ENCODE results near the gene CHSY1. TPM values are rescaled to one million over a fixed set of nuclear protein-coding genes. Genes with fewer than 3 reads are reported as not detected.
A peak's percentile ranks its signal among the peaks of the same experiment; 100 is the strongest.

The CHSY1 gene
- total RNA-seq, 2 experiments from 2014 or later = 50.5 to 59.4 TPM

DNA sequence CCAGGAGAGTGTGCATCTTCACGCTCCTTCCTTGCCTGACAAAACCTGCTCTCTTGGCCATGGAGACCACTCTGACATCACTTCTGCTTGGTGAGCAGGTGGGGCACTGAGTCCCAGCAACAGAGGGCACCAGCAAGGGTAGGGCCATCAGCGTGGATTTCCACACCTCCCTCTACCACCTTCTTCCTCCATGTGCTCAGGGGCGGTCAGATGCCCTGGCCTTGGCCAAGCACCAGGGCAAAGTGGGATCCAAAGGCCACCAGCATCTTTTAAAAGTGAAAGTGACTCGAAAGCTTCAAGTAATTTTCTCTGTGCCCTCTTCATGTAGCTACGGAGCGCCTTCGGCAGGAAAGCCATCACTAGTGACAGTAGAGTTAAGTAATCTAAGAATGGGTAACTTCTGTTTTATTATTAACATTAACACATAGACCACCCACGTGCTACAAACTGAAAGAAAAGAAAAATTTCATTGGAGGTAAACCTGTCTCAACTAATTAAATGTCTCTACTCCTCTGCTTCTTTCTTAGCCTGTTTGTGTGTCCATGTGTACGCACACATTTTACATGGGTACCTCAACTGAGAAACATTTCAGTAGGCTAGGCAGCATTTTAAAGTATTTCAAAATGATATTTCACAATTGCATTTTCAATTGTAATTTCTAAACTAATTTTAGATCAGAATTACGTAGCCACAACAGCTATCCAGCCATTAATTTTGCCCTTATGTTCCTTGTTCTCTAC is 57.9 kb downstream of the CHSY1 start:
- Mint-ChIP-seq H3K27me3 (no peaks in the 10 kb centered on the region), H3K4me3 (peak overlapping the region; percentile 0), H3K36me3 (peaks cover 35% of the 10 kb centered on the region), H3K9me3 (ENCODE audit: low read depth) (no peaks in the 10 kb centered on the region), H3K27ac (peak overlapping the region; percentile 65), H3K4me1 (peaks cover 87% of the 10 kb centered on the region)
- ATAC-seq = no peak
- CTCF ChIA-PET = interaction anchor here (1.1 to 2.0 kb wide), 4 partner anchors 8 to 64 kb away, joined by 3 to 8 read pairs (median 4); partner anchors contain the start of gene CHSY1
- DNase-seq = no peak

DNA sequence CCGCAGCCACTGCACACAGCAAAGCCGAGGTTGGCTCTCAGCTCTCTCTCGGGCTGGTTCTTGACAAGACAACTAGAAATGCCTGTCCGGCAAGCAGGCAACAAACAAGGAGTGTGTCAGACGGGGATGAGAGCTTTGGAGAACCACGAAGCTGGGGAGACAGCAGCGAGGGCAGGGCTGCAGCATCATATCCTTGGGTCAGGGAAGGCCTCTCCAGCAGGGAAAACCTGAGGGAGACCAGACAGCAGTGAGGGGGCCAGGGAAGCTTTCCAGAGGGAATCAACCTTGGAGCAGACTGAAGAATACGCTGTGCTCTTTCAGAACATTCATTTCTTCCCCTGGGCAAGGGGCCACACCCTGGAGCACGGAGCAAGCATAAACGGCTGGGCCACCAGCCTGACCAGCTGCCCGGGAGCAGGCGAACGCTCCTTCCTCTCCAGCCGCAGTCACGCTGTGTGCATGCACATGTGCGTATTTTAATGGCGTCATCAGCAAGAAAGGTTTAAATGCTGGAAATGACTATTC is 58.7 kb downstream of the CHSY1 start:
- peaks cover 86% of the 10 kb centered on the region for H3K4me1 Mint-ChIP-seq
- H3K27me3 Mint-ChIP-seq = no peaks in the 10 kb centered on the region
- peaks cover 32% of the 10 kb centered on the region for H3K36me3 Mint-ChIP-seq
- CTCF ChIA-PET = interaction anchor here (1.2 to 1.6 kb wide), 3 partner anchors 55 to 177 kb away, joined by 3 to 5 read pairs (median 5); no protein-coding TSS in a partner anchor
- no peak for ATAC-seq
- H3K27ac Mint-ChIP-seq = no peak overlapping the region
- no peak overlapping the region for H3K4me3 Mint-ChIP-seq
- H3K9me3 Mint-ChIP-seq (ENCODE audit: low read depth) = no peaks in the 10 kb centered on the region
- no peak for DNase-seq

DNA sequence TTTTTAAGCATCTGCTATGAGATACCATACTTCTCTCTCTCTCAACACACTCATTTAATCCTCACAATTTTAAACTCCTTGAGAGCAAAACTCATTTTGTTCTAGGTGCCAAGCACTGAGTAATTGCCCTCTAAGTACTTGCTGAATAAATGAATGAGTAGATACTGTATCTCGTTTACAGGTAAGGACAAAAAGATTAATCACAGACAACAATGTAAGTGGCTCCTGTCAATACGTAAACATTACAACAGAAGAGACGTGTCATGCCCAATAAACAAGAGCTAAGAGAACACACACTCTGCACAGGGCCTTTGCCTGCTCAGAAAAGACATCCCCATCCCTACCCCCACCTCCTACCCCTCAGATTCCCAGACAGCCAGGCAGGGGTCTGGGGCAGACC is 59.8 kb downstream of the CHSY1 start:
- Mint-ChIP-seq H3K4me3 (no peak overlapping the region), H3K4me1 (peaks cover 85% of the 10 kb centered on the region), H3K27me3 (no peaks in the 10 kb centered on the region), H3K27ac (peak overlapping the region; percentile 20), H3K9me3 (ENCODE audit: low read depth) (no peaks in the 10 kb centered on the region), H3K36me3 (peaks cover 28% of the 10 kb centered on the region)
- DNase-seq = no peak
- ATAC-seq = no peak
- CTCF ChIA-PET = interaction anchor here (1.2 to 1.6 kb wide), 4 partner anchors 56 to 176 kb away, joined by 3 to 5 read pairs (median 4); no protein-coding TSS in a partner anchor

DNA sequence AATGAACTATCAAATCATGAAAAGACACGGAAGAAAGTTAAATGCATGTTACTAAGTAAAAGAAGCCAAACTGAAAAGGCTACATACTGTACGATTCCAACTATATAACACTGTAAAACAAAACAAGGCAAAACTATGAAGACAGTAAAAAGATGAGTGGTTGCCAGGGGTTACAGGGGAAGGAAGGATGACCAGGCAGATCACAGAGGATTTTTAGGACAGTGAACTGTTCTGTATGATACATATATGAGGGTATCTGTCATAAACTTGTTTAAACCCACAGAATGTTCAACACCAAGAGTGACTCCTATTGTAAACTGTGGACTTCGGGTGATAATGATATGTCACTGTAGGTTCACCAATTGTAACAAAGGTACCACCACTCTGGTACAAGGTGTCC is 60.6 kb downstream of the CHSY1 start:
- H3K36me3 Mint-ChIP-seq = peaks cover 24% of the 10 kb centered on the region
- CTCF ChIA-PET = interaction anchor here (1.2 kb wide), 1 partner anchor 65 kb away, joined by 3 read pairs; no protein-coding TSS in a partner anchor

DNA sequence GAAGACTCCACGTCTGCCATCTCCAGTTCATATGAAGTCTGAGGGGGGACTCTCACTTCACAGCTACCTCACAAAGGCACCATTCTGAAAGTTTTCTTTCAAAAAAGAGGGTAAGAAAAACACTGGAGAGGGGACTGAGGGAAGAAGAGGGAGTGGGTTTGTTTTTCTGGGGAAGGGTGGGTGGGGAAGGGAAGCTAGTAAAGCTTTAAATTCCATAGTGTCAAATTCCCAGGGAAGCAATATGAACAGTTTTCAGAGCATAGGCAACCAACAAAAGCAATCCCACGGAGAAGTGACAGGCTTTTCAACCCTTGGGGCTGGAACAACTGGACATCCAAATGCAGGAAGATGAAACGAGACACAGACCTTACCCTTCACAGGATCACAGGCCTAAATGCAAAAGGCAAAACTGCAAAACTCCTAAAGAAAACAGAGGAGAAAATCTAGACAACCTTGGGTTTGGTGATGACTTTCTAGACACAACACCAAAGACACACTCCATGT is 61.7 kb downstream of the CHSY1 start:
- DNase-seq (no peak), ATAC-seq (no peak)
- H3K4me1 Mint-ChIP-seq = peaks cover 85% of the 10 kb centered on the region
- CTCF ChIA-PET = interaction anchor here (1.4 to 1.9 kb wide), 3 partner anchors 15 to 100 kb away, joined by 3 to 5 read pairs (median 3); no protein-coding TSS in a partner anchor
- H3K36me3 Mint-ChIP-seq = peaks cover 24% of the 10 kb centered on the region
- H3K27me3 Mint-ChIP-seq = no peaks in the 10 kb centered on the region
- no peak overlapping the region for H3K4me3 Mint-ChIP-seq
- H3K27ac Mint-ChIP-seq = peak overlapping the region; percentile 39
- H3K9me3 Mint-ChIP-seq (ENCODE audit: low read depth) = no peaks in the 10 kb centered on the region

More for the DNA sequence above, 60.6 kb downstream of the CHSY1 start:
- Mint-ChIP-seq H3K9me3 (ENCODE audit: low read depth) (no peaks in the 10 kb centered on the region), H3K4me3 (no peak overlapping the region), H3K4me1 (peaks cover 87% of the 10 kb centered on the region), H3K27ac (no peak overlapping the region), H3K27me3 (no peaks in the 10 kb centered on the region)
- DNase-seq (no peak), ATAC-seq (no peak)

DNA sequence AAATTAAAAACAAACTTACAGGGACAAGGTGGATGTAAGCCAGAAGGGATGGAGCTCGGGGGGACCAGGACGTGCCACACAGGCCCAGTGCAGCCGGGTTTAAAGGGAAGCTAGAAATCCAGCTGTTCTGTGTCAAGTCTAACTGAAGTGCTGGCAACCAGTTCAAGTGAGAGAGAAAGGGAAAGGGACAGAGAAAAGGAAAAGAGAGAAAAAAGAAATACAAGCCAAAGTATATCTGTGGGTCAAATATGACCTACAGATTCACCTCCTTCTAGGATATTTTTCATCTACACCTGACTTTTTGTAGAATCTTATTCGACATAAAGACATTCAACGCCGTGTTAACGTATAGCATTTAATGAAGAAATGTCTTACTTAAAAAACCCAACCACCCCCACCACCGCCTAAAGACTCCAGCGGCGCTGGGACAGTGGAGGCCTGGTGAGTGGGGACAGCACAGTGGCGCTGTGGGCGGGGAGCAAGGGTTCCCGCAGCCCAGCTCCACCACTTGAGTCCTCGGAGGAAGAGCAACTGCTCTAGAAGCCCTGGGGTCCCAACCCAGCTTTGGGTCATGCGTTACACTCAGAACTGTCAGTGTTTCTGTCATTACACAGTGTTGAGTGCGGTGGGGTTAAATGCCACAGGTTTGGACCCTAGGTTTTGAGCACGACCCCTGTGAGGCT is 62.3 kb downstream of the CHSY1 start:
- no peaks in the 10 kb centered on the region for H3K9me3 Mint-ChIP-seq (ENCODE audit: low read depth)
- CTCF ChIA-PET = interaction anchor here (1.2 to 1.9 kb wide), 5 partner anchors 15 to 99 kb away, joined by 3 to 5 read pairs (median 3); no protein-coding TSS in a partner anchor
- H3K27me3 Mint-ChIP-seq = no peaks in the 10 kb centered on the region
- H3K4me3 Mint-ChIP-seq = peak overlapping the region; percentile 51
- peaks cover 84% of the 10 kb centered on the region for H3K4me1 Mint-ChIP-seq
- peak overlapping the region; percentile 83 for H3K27ac Mint-ChIP-seq
- DNase-seq (no peak), ATAC-seq (no peak)
- peaks cover 27% of the 10 kb centered on the region for H3K36me3 Mint-ChIP-seq

DNA sequence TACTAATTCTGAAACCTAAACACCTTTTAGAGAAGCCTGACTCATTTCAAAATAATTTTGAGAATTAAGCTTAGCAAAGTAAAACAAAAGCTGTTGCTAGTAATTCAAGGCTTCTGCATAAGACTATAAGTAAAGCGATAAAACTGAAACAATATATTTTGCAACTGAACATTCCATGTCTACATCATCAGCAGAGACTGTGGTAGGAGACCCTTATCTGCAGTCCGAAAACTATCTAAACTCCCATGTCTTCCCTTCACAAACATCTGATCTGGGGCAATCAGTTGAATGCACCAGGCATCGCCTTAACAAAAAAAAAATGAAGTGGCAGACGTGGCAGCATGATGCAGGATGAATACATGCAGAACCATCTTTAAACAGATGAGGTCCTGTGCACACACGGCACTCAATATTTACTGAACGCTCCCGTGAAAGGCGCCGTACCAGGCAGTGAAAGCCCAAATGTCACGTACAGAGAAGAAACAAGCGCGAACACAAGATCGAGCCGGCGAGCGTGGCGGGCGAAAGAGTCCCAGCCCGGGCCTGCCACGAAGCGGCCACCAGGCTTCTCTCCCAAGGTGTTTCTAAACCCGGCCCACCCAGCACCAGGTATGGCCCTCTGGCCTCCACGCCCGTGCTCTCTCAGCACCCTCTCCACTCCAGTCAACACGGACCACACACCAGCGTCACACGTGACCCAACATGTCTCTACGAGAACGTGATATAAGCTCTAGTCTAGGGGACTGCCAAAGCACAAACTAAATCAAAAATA is 63.0 kb downstream of the CHSY1 start:
- CTCF ChIA-PET = interaction anchor here (0.9 to 1.9 kb wide), 8 partner anchors 8 to 99 kb away, joined by 3 to 5 read pairs (median 3); no protein-coding TSS in a partner anchor
- no peaks in the 10 kb centered on the region for H3K27me3 Mint-ChIP-seq
- peak overlapping the region; percentile 51 for H3K4me3 Mint-ChIP-seq
- ATAC-seq (peak; percentile 77), DNase-seq (no peak)
- peaks cover 79% of the 10 kb centered on the region for H3K4me1 Mint-ChIP-seq
- H3K36me3 Mint-ChIP-seq = peaks cover 29% of the 10 kb centered on the region
- peak overlapping the region; percentile 83 for H3K27ac Mint-ChIP-seq
- no peaks in the 10 kb centered on the region for H3K9me3 Mint-ChIP-seq (ENCODE audit: low read depth)

DNA sequence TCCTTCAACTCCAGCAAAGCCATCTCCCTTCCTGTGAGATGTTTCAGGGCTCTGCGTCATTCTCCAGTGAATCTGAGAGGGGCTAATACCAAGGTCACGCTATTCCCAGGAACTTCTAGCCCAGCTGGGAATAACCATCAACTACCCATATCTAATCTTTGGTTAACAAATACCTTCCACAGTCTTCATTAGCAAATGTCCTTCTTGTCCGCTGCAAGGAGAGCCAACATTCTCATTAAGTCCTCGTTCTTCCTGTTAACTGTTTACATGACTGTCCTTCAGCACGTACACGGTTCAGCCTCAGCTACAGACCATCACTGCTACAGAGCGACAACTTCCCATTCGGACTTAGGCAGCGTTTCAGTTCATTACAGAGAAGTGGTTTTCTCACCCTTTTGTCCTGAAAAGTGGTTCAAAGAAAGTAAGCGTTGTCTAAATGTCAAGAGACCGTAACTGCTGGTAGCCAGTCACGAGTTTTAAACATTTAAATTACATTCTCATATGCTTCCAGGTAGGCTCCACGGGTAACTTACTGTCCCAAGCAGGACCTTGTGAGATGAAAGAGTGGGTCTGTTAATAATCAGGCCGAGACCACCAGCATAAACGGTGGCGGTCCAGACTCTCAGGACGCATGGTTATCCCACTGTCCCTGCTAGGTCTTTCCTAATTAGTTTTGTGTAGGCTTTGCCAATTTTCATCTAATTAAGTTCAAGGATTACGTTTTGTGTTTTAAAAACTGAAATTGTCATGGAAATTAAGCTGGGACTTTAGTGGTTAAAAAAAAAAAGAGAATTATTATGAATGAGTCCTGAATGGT is 63.8 kb downstream of the CHSY1 start:
- Mint-ChIP-seq H3K36me3 (peaks cover 33% of the 10 kb centered on the region), H3K4me3 (peak overlapping the region; percentile 40), H3K27ac (peak overlapping the region; percentile 83), H3K27me3 (no peaks in the 10 kb centered on the region), H3K9me3 (ENCODE audit: low read depth) (no peaks in the 10 kb centered on the region), H3K4me1 (peaks cover 79% of the 10 kb centered on the region)
- peak; percentile 46 for ATAC-seq
- no peak for DNase-seq
- CTCF ChIA-PET = interaction anchor here (0.9 to 1.9 kb wide), 6 partner anchors 9 to 98 kb away, joined by 3 to 5 read pairs (median 4); no protein-coding TSS in a partner anchor

DNA sequence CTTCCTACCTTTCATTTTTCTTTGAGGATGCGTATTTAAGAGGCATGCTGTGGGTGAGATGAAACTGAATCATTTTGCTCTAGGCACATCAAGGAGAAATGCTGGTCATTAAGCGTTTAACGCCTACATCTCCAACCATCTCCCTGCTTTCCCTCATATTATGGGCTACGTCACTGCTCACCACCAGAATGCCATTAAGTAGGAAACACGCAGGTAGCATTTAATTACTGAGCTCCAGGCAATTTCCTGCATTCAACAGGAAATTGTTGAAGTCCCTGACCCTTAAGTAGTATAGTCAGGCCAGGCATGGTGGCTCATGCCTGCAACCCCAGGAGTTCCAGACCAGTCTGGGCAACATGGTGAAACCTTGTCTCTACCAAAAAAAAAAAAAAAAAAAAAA is 66.1 kb downstream of the CHSY1 start:
- no peak overlapping the region for H3K27ac Mint-ChIP-seq
- CTCF ChIA-PET = interaction anchor here (1.3 to 2.1 kb wide), 3 partner anchors 9 to 54 kb away, joined by 3 to 4 read pairs (median 4); no protein-coding TSS in a partner anchor
- no peaks in the 10 kb centered on the region for H3K9me3 Mint-ChIP-seq (ENCODE audit: low read depth)
- peaks cover 45% of the 10 kb centered on the region for H3K36me3 Mint-ChIP-seq
- peaks cover 81% of the 10 kb centered on the region for H3K4me1 Mint-ChIP-seq
- no peak for ATAC-seq
- no peaks in the 10 kb centered on the region for H3K27me3 Mint-ChIP-seq
- DNase-seq = no peak
- H3K4me3 Mint-ChIP-seq = no peak overlapping the region

DNA sequence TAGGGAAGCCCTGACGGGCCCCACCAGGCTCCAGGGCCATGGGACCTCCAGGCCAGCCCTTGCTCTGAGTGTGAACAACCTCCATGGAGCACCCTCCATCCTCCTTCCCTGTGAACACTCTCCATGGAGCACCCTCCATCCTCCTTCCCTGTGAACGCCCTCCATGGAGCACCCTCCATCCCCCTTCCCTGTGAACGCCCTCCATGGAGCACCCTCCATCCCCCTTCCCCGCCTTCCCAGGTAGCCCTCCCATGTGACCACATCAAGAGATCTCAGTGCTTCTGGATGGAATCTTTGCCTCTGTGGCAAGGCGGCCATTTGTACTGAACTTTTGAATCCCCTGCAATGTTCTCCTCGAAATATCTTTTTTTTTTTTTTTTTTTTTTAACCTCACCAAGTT is 66.5 kb downstream of the CHSY1 start:
- CTCF ChIA-PET = interaction anchor here (1.3 to 2.1 kb wide), 2 partner anchors 10 to 17 kb away, joined by 3 to 4 read pairs; no protein-coding TSS in a partner anchor
- H3K9me3 Mint-ChIP-seq (ENCODE audit: low read depth) = no peaks in the 10 kb centered on the region

DNA sequence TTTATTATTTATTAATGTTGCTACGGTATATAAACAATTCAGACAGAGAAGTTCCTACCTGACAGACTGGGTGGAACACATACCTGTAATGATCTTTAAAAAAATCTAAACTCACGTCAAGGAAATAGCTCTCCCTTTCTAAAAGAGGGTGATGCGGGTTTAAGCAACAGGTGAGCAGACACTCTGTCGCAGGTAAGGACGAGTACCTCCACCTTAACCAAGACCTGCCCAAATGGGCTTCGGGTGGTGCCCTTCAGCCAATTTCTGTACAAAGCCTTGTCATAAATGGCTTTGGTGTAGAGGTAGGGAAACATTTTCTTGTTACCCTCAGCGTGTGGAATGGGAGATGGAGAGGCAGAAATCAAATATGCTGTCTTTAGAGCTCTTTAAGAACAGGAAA is 67.0 kb downstream of the CHSY1 start:
- CTCF ChIA-PET = interaction anchor here (1.2 to 2.1 kb wide), 2 partner anchors 10 to 83 kb away, joined by 3 to 4 read pairs; no protein-coding TSS in a partner anchor
- no peak for DNase-seq
- no peak overlapping the region for H3K27ac Mint-ChIP-seq
- peaks cover 42% of the 10 kb centered on the region for H3K36me3 Mint-ChIP-seq
- H3K4me1 Mint-ChIP-seq = peaks cover 77% of the 10 kb centered on the region
- no peaks in the 10 kb centered on the region for H3K9me3 Mint-ChIP-seq (ENCODE audit: low read depth)
- no peak overlapping the region for H3K4me3 Mint-ChIP-seq
- ATAC-seq = no peak
- H3K27me3 Mint-ChIP-seq = no peaks in the 10 kb centered on the region

More for the DNA sequence above, 66.5 kb downstream of the CHSY1 start:
- DNase-seq (no peak), ATAC-seq (no peak)
- H3K4me1 Mint-ChIP-seq = peaks cover 81% of the 10 kb centered on the region
- no peak overlapping the region for H3K4me3 Mint-ChIP-seq
- H3K27ac Mint-ChIP-seq = no peak overlapping the region
- H3K27me3 Mint-ChIP-seq = no peaks in the 10 kb centered on the region
- peaks cover 42% of the 10 kb centered on the region for H3K36me3 Mint-ChIP-seq

DNA sequence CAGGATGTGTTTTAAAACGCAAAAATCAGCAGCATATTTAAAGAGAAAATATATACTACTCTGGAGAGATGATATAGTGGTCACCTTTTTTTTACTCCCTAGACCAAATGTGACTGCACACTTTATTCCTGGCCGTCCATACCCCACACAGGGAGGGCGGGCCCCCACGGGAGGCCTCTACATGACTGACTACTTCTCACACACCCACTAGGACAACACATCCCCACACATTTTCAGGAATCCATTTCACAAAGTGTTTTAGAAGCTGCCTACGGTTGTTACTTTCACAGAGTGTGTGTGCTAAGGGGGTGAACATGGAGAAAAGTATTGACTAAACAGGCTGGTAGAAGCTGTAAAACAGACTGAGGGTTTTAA is 67.9 kb downstream of the CHSY1 start:
- peaks cover 71% of the 10 kb centered on the region for H3K4me1 Mint-ChIP-seq
- H3K27me3 Mint-ChIP-seq = no peaks in the 10 kb centered on the region
- H3K36me3 Mint-ChIP-seq = peaks cover 45% of the 10 kb centered on the region
- ATAC-seq (no peak), DNase-seq (no peak)
- no peak overlapping the region for H3K4me3 Mint-ChIP-seq
- H3K9me3 Mint-ChIP-seq (ENCODE audit: low read depth) = no peaks in the 10 kb centered on the region
- no peak overlapping the region for H3K27ac Mint-ChIP-seq
- CTCF ChIA-PET = interaction anchor here (0.8 to 1.4 kb wide), 4 partner anchors 15 to 100 kb away, joined by 3 read pairs; no protein-coding TSS in a partner anchor

Data from activated CD8-positive, alpha-beta memory T cell treated with anti-CD3 and anti-CD28 coated beads, Interleukin-2, amount 10 ng/mL, durations not matched to agents 7 days and 5 days (primary cell).